Choroid plexus epithelial cell (primary cell): ENCODE results near the gene TSPAN4.
A peak's percentile ranks its signal among the peaks of the same experiment; 100 is the strongest.

Experiments
- DNase-seq: peaks from one replicate; pipeline ENCODE4 v3.0.0-alpha.2; 2010; ENCODE audit warnings: low read depth
- H3K4me3 ChIP-seq: 2 replicates; pipeline ENCODE4 v1.5.1; 2011; ENCODE audit warnings: low read depth, mild to moderate bottlenecking, control low read depth, low read length, moderate library complexity
- CTCF ChIP-seq: conservative IDR thresholded peaks from 2 replicates; pipeline ENCODE4 v1.5.1; 2011; ENCODE audit warnings: low read depth, mild to moderate bottlenecking, control low read depth, inconsistent platforms, low read length, moderate library complexity

The TSPAN4 gene

GRCh38 chr11:804599-804964 is 38.1 kb upstream of the TSPAN4 start:
- no peak for TF ChIP-seq CTCF
- peak overlapping the region; percentile 64 for H3K4me3 ChIP-seq
- DNase-seq = no peak

- no peak for TF ChIP-seq CTCF
- H3K4me3 ChIP-seq = peak overlapping the region; percentile 93
- no peak for DNase-seq
These were observed 34.0 kb upstream of the TSPAN4 start for GRCh38 chr11:808427-809286.

GRCh38 chr11:809287-810039 is 33.2 kb upstream of the TSPAN4 start, which contains the start of gene RPLP2:
Gene RPLP2, plus strand, starts transcription at chr11:809967. Its CDS starts 268 bp downstream, at chr11:810235.
- peak within 1 kb of the TSS; percentile 93 for H3K4me3 ChIP-seq
- TF ChIP-seq CTCF = no peak
- peak; percentile 98 for DNase-seq

GRCh38 chr11:810040-810567 is 32.5 kb upstream of the TSPAN4 start:
- peak overlapping the region; percentile 93 for H3K4me3 ChIP-seq
- no peak for DNase-seq
- no peak for TF ChIP-seq CTCF

GRCh38 chr11:811446-812245 is 31.0 kb upstream of the TSPAN4 start:
- peak; percentile 34 for TF ChIP-seq CTCF
- DNase-seq = peak; percentile 40
- peak overlapping the region; percentile 93 for H3K4me3 ChIP-seq

GRCh38 chr11:812390-812789 is 30.3 kb upstream of the TSPAN4 start:
- no peak for TF ChIP-seq CTCF
- DNase-seq = no peak
- no peak overlapping the region for H3K4me3 ChIP-seq
